ENCODE results near the gene PHF21B.
"Not testable (repeated sequence)": the region's sequence is repeated elsewhere in the genome, so short reads cannot be mapped to it uniquely, and the experiment has no call there.

Gene PHF21B

GRCh38 chr22:44926124-44926475 lies 83.7 kb downstream of the PHF21B start:
- Histone ChIP-seq H3K9me3 (ENCODE audit: control insufficient read depth, low read length) (no peaks in the 10 kb centered on the region), H3K4me3 (ENCODE audit: insufficient read depth, low read depth, low read length, poor library complexity, severe bottlenecking) (no peak overlapping the region), H3K27ac (ENCODE audit: insufficient read depth, low read length, poor library complexity, severe bottlenecking) (no peak overlapping the region), H3K36me3 (ENCODE audit: control insufficient read depth, insufficient read depth, low read length) (no peaks in the 10 kb centered on the region), H3K27me3 (replicated peaks; ENCODE audit: control insufficient read depth, insufficient read depth, low read length, poor library complexity, severe bottlenecking) (no peaks in the 10 kb centered on the region), H3K4me1 (ENCODE audit: control insufficient read depth, insufficient read depth, low read length, poor library complexity, severe bottlenecking) (no peaks in the 10 kb centered on the region)
- no peak for DNase-seq

GRCh38 chr22:44925465-44926123 lies 84.2 kb downstream of the PHF21B start:
- H3K27me3 ChIP-seq (replicated peaks; ENCODE audit: control insufficient read depth, insufficient read depth, low read length, poor library complexity, severe bottlenecking) = no peaks in the 10 kb centered on the region
- no peak for DNase-seq
- no peak overlapping the region for H3K27ac ChIP-seq (ENCODE audit: insufficient read depth, low read length, poor library complexity, severe bottlenecking)
- H3K9me3 ChIP-seq (ENCODE audit: control insufficient read depth, low read length) = no peaks in the 10 kb centered on the region
- H3K4me1 ChIP-seq (ENCODE audit: control insufficient read depth, insufficient read depth, low read length, poor library complexity, severe bottlenecking) = no peaks in the 10 kb centered on the region
- no peak overlapping the region for H3K4me3 ChIP-seq (ENCODE audit: insufficient read depth, low read depth, low read length, poor library complexity, severe bottlenecking)
- H3K36me3 ChIP-seq (ENCODE audit: control insufficient read depth, insufficient read depth, low read length) = no peaks in the 10 kb centered on the region

- Histone ChIP-seq H3K4me3 (ENCODE audit: insufficient read depth, low read depth, low read length, poor library complexity, severe bottlenecking) (no peak overlapping the region), H3K36me3 (ENCODE audit: control insufficient read depth, insufficient read depth, low read length) (no peaks in the 10 kb centered on the region), H3K27ac (ENCODE audit: insufficient read depth, low read length, poor library complexity, severe bottlenecking) (no peak overlapping the region), H3K27me3 (replicated peaks; ENCODE audit: control insufficient read depth, insufficient read depth, low read length, poor library complexity, severe bottlenecking) (no peaks in the 10 kb centered on the region), H3K9me3 (ENCODE audit: control insufficient read depth, low read length) (no peaks in the 10 kb centered on the region), H3K4me1 (ENCODE audit: control insufficient read depth, insufficient read depth, low read length, poor library complexity, severe bottlenecking) (no peaks in the 10 kb centered on the region)
- DNase-seq = no peak
Measured at GRCh38 chr22:44924710-44925109, 85.1 kb downstream of the PHF21B start.

GRCh38 chr22:44924098-44924497 lies 85.7 kb downstream of the PHF21B start:
- H3K9me3 ChIP-seq (ENCODE audit: control insufficient read depth, low read length) = no peaks in the 10 kb centered on the region
- no peak overlapping the region for H3K27ac ChIP-seq (ENCODE audit: insufficient read depth, low read length, poor library complexity, severe bottlenecking)
- H3K4me1 ChIP-seq (ENCODE audit: control insufficient read depth, insufficient read depth, low read length, poor library complexity, severe bottlenecking) = no peaks in the 10 kb centered on the region

GRCh38 chr22:44921766-44922165 lies 88.0 kb downstream of the PHF21B start:
- not testable (repeated sequence) for H3K9me3 ChIP-seq (ENCODE audit: control insufficient read depth, low read length); H3K36me3 ChIP-seq (ENCODE audit: control insufficient read depth, insufficient read depth, low read length); H3K27ac ChIP-seq (ENCODE audit: insufficient read depth, low read length, poor library complexity, severe bottlenecking); H3K4me3 ChIP-seq (ENCODE audit: insufficient read depth, low read depth, low read length, poor library complexity, severe bottlenecking); DNase-seq; H3K27me3 ChIP-seq (replicated peaks; ENCODE audit: control insufficient read depth, insufficient read depth, low read length, poor library complexity, severe bottlenecking); H3K4me1 ChIP-seq (ENCODE audit: control insufficient read depth, insufficient read depth, low read length, poor library complexity, severe bottlenecking)

More at GRCh38 chr22:44924098-44924497, 85.7 kb downstream of the PHF21B start:
- H3K4me3 ChIP-seq (ENCODE audit: insufficient read depth, low read depth, low read length, poor library complexity, severe bottlenecking) = no peak overlapping the region
- DNase-seq = no peak
- H3K36me3 ChIP-seq (ENCODE audit: control insufficient read depth, insufficient read depth, low read length) = no peaks in the 10 kb centered on the region
- no peaks in the 10 kb centered on the region for H3K27me3 ChIP-seq (replicated peaks; ENCODE audit: control insufficient read depth, insufficient read depth, low read length, poor library complexity, severe bottlenecking)

- Histone ChIP-seq H3K9me3 (ENCODE audit: control insufficient read depth, low read length) (no peaks in the 10 kb centered on the region), H3K4me3 (ENCODE audit: insufficient read depth, low read depth, low read length, poor library complexity, severe bottlenecking) (no peak overlapping the region), H3K4me1 (ENCODE audit: control insufficient read depth, insufficient read depth, low read length, poor library complexity, severe bottlenecking) (no peaks in the 10 kb centered on the region), H3K27me3 (replicated peaks; ENCODE audit: control insufficient read depth, insufficient read depth, low read length, poor library complexity, severe bottlenecking) (no peaks in the 10 kb centered on the region), H3K36me3 (ENCODE audit: control insufficient read depth, insufficient read depth, low read length) (no peaks in the 10 kb centered on the region), H3K27ac (ENCODE audit: insufficient read depth, low read length, poor library complexity, severe bottlenecking) (no peak overlapping the region)
- no peak for DNase-seq
Measured at GRCh38 chr22:44920183-44920582, 89.6 kb downstream of the PHF21B start.

GRCh38 chr22:44919691-44920090 lies 90.1 kb downstream of the PHF21B start:
- Histone ChIP-seq H3K36me3 (ENCODE audit: control insufficient read depth, insufficient read depth, low read length) (no peaks in the 10 kb centered on the region), H3K27ac (ENCODE audit: insufficient read depth, low read length, poor library complexity, severe bottlenecking) (no peak overlapping the region), H3K4me3 (ENCODE audit: insufficient read depth, low read depth, low read length, poor library complexity, severe bottlenecking) (no peak overlapping the region), H3K4me1 (ENCODE audit: control insufficient read depth, insufficient read depth, low read length, poor library complexity, severe bottlenecking) (no peaks in the 10 kb centered on the region), H3K27me3 (replicated peaks; ENCODE audit: control insufficient read depth, insufficient read depth, low read length, poor library complexity, severe bottlenecking) (no peaks in the 10 kb centered on the region), H3K9me3 (ENCODE audit: control insufficient read depth, low read length) (no peaks in the 10 kb centered on the region)
- DNase-seq = no peak

- Histone ChIP-seq H3K27ac (ENCODE audit: insufficient read depth, low read length, poor library complexity, severe bottlenecking) (no peak overlapping the region), H3K36me3 (ENCODE audit: control insufficient read depth, insufficient read depth, low read length) (no peaks in the 10 kb centered on the region), H3K4me1 (ENCODE audit: control insufficient read depth, insufficient read depth, low read length, poor library complexity, severe bottlenecking) (no peaks in the 10 kb centered on the region), H3K27me3 (replicated peaks; ENCODE audit: control insufficient read depth, insufficient read depth, low read length, poor library complexity, severe bottlenecking) (no peaks in the 10 kb centered on the region), H3K4me3 (ENCODE audit: insufficient read depth, low read depth, low read length, poor library complexity, severe bottlenecking) (no peak overlapping the region), H3K9me3 (ENCODE audit: control insufficient read depth, low read length) (no peaks in the 10 kb centered on the region)
- DNase-seq = no peak
Measured at GRCh38 chr22:44918925-44919392, 90.8 kb downstream of the PHF21B start.

- H3K4me1 ChIP-seq (ENCODE audit: control insufficient read depth, insufficient read depth, low read length, poor library complexity, severe bottlenecking) = no peaks in the 10 kb centered on the region
- DNase-seq = no peak
Measured at GRCh38 chr22:44918166-44918924, 91.5 kb downstream of the PHF21B start.

GRCh38 chr22:44917372-44918165 lies 92.2 kb downstream of the PHF21B start:
- H3K27ac ChIP-seq (ENCODE audit: insufficient read depth, low read length, poor library complexity, severe bottlenecking) = no peak overlapping the region
- H3K4me3 ChIP-seq (ENCODE audit: insufficient read depth, low read depth, low read length, poor library complexity, severe bottlenecking) = no peak overlapping the region
- H3K4me1 ChIP-seq (ENCODE audit: control insufficient read depth, insufficient read depth, low read length, poor library complexity, severe bottlenecking) = no peaks in the 10 kb centered on the region
- no peaks in the 10 kb centered on the region for H3K36me3 ChIP-seq (ENCODE audit: control insufficient read depth, insufficient read depth, low read length)
- no peaks in the 10 kb centered on the region for H3K9me3 ChIP-seq (ENCODE audit: control insufficient read depth, low read length)
- DNase-seq = no peak
- H3K27me3 ChIP-seq (replicated peaks; ENCODE audit: control insufficient read depth, insufficient read depth, low read length, poor library complexity, severe bottlenecking) = no peaks in the 10 kb centered on the region

More at GRCh38 chr22:44918166-44918924, 91.5 kb downstream of the PHF21B start:
- Histone ChIP-seq H3K27me3 (replicated peaks; ENCODE audit: control insufficient read depth, insufficient read depth, low read length, poor library complexity, severe bottlenecking) (no peaks in the 10 kb centered on the region), H3K4me3 (ENCODE audit: insufficient read depth, low read depth, low read length, poor library complexity, severe bottlenecking) (no peak overlapping the region), H3K9me3 (ENCODE audit: control insufficient read depth, low read length) (no peaks in the 10 kb centered on the region), H3K36me3 (ENCODE audit: control insufficient read depth, insufficient read depth, low read length) (no peaks in the 10 kb centered on the region), H3K27ac (ENCODE audit: insufficient read depth, low read length, poor library complexity, severe bottlenecking) (no peak overlapping the region)
